SK-N-SH (cell line): ENCODE results near the gene SNRNP200. TPM values are rescaled to one million over a fixed set of nuclear protein-coding genes. Genes with fewer than 3 reads are reported as not detected.

ENCODE experiments used
- CTCF ChIA-PET: fragments of 300-600, 350-600 bp; formaldehyde crosslinking; extraction: SDS; loops from one replicate; lab custom pipeline; 2021; lab: Yijun Ruan, JAX
- POLR2A ChIA-PET: fragments of 350-600 bp; sonication (Branson Sonifier 250); formaldehyde crosslinking; extraction: SDS; loops from one replicate; lab custom pipeline; 2020; ENCODE audit warnings: antibody characterized with exemption, inconsistent platforms; lab: Yijun Ruan, JAX
- DNase-seq: peaks from one replicate; pipeline ENCODE4 v3.0.0; 2012
- H2AFZ ChIP-seq: fragments of 200-600 bp; sonication (generic); 2 replicates; pipeline ENCODE4 v1.8.1; 2016; ENCODE audit warnings: antibody characterized with exemption, mild to moderate bottlenecking, low read depth
- H3F3A ChIP-seq: fragments of 200-600 bp; sonication (generic); replicated peaks from 2 replicates; pipeline ENCODE3; 2016; ENCODE audit warnings: antibody characterized with exemption, mild to moderate bottlenecking; ENCODE audit not compliant: insufficient read depth
- H3K27ac ChIP-seq, 2 experiments: fragments of 200-500 bp in 1 of 2; fragments of 200-600 bp in 1 of 2; sonication (Bioruptor generic) in 1 of 2; sonication (generic), shearing (Covaris generic) in 1 of 2; 2 replicates each; pipeline versions ENCODE4 v1.5.1 to v1.6.1; 2014 to 2016; ENCODE audit warnings: low read depth in 2 of 2, inconsistent platforms in 1 of 2, low read length in 1 of 2, mild to moderate bottlenecking in 1 of 2, mixed read lengths in 1 of 2
- H3K27me3 ChIP-seq: fragments of 200-600 bp; sonication (generic), shearing (Covaris generic); 2 replicates; pipeline ENCODE4 v1.6.1; 2016; ENCODE audit warnings: mixed run types; ENCODE audit not compliant: insufficient read depth
- H3K36me3 ChIP-seq, 2 experiments: fragments of 200-500 bp in 1 of 2; fragments of 200-600 bp in 1 of 2; sonication (Bioruptor generic) in 1 of 2; sonication (generic) in 1 of 2; replicated peaks in 1 of 2; 2 replicates each; pipeline versions ENCODE3 to v1.5.1; 2014 to 2016; ENCODE audit warnings: low read length in 1 of 2, mild to moderate bottlenecking in 1 of 2; ENCODE audit not compliant: insufficient read depth in 2 of 2, control insufficient read depth in 1 of 2
- H3K4me1 ChIP-seq, 2 experiments: fragments of 200-500 bp in 1 of 2; fragments of 200-600 bp in 1 of 2; sonication (Bioruptor generic) in 1 of 2; sonication (generic), shearing (Covaris generic) in 1 of 2; 2 replicates each; pipeline versions ENCODE4 v1.5.1 to v1.6.1; 2014 to 2016; ENCODE audit warnings: low read depth in 1 of 2, low read length in 1 of 2, mixed run types in 1 of 2; ENCODE audit not compliant: insufficient read depth in 2 of 2, control insufficient read depth in 1 of 2
- H3K4me2 ChIP-seq: fragments of 200-600 bp; sonication (generic), shearing (Covaris generic); 2 replicates; pipeline ENCODE4 v1.6.1; 2017; ENCODE audit warnings: mixed run types
- H3K4me3 ChIP-seq, 2 experiments: fragments of 200-500 bp in 1 of 2; fragments of 200-600 bp in 1 of 2; sonication (Bioruptor generic) in 1 of 2; sonication (generic), shearing (Covaris generic) in 1 of 2; 2 replicates each; pipeline versions ENCODE4 v1.5.1 to v1.8.1; 2014 to 2016; ENCODE audit warnings: low read depth in 2 of 2, inconsistent platforms in 1 of 2, low read length in 1 of 2, mild to moderate bottlenecking in 1 of 2, mixed read lengths in 1 of 2, moderate library complexity in 1 of 2
- H3K79me2 ChIP-seq: fragments of 200-600 bp; sonication (generic); 2 replicates; pipeline ENCODE4 v1.8.1; 2017; ENCODE audit warnings: mild to moderate bottlenecking; ENCODE audit not compliant: insufficient read depth
- H3K9ac ChIP-seq: fragments of 200-600 bp; sonication (generic); 2 replicates; pipeline ENCODE4 v1.6.1; 2017; ENCODE audit warnings: mixed run types
- H3K9me2 ChIP-seq: fragments of 200-600 bp; sonication (generic); 2 replicates; pipeline ENCODE4 v1.6.1; 2017; ENCODE audit warnings: mixed run types
- H3K9me3 ChIP-seq: fragments of 200-600 bp; sonication (generic); 2 replicates; pipeline ENCODE4 v1.6.1; 2017; ENCODE audit warnings: mixed run types, mild to moderate bottlenecking, moderate library complexity
- H4K20me1 ChIP-seq: fragments of 200-600 bp; sonication (generic); 2 replicates; pipeline ENCODE4 v1.6.1; 2017; ENCODE audit warnings: mild to moderate bottlenecking, mixed run types; ENCODE audit not compliant: insufficient read depth
- CHD2 ChIP-seq: fragments of 150-350 bp; IDR thresholded peaks from 2 replicates; pipeline ENCODE4 v1.6.1; 2018; ENCODE audit warnings: low read length; ENCODE audit not compliant: partially characterized antibody
- ELF1 ChIP-seq: IDR thresholded peaks from 2 replicates; pipeline ENCODE4 v1.4.0; 2012
- EP300 ChIP-seq, 2 experiments: IDR thresholded peaks; 2 replicates each; pipeline versions ENCODE4 v1.4.0 to v1.6.1; 2012; ENCODE audit warnings: borderline replicate concordance in 1 of 2, low read depth in 1 of 2, low read length in 1 of 2
- EZH2phosphoT487 ChIP-seq: fragments of 200-600 bp; sonication (generic); IDR thresholded peaks from 2 replicates; pipeline ENCODE4 v1.6.1; 2017; ENCODE audit warnings: low read depth, mixed run types, mild to moderate bottlenecking, antibody characterized with exemption, moderate library complexity, borderline replicate concordance
- FOSL2 ChIP-seq: IDR thresholded peaks from 2 replicates; pipeline ENCODE4 v1.4.0; 2012; ENCODE audit warnings: low read depth, mild to moderate bottlenecking, moderate library complexity, borderline replicate concordance
- FOXM1 ChIP-seq: IDR thresholded peaks from 2 replicates; pipeline ENCODE4 v1.4.0; 2012; ENCODE audit warnings: low read depth, mild to moderate bottlenecking
- GABPA ChIP-seq: IDR thresholded peaks from 2 replicates; pipeline ENCODE4 v1.4.0; 2012; ENCODE audit warnings: low read depth, mild to moderate bottlenecking
- GATA2 ChIP-seq: sonication (generic); formaldehyde crosslinking; IDR thresholded peaks from 2 replicates; pipeline ENCODE4 v1.5.0; 2020; ENCODE audit warnings: mild to moderate bottlenecking, missing genetic modification reagents
- JUND ChIP-seq: IDR thresholded peaks from 2 replicates; pipeline ENCODE4 v1.4.0; 2012
- MEF2A ChIP-seq: IDR thresholded peaks from 2 replicates; pipeline ENCODE4 v1.4.0; 2012; ENCODE audit warnings: low read depth, borderline replicate concordance
- NRF1 ChIP-seq: IDR thresholded peaks from 2 replicates; pipeline ENCODE4 v1.6.1; 2012; ENCODE audit warnings: low read depth, mild to moderate bottlenecking, low read length
- POLR2AphosphoS5 ChIP-seq: IDR thresholded peaks from 2 replicates; pipeline ENCODE4 v1.6.1; 2012; ENCODE audit warnings: low read depth, low read length
- RAD21 ChIP-seq: IDR thresholded peaks from 2 replicates; pipeline ENCODE4 v1.6.1; 2012; ENCODE audit warnings: mild to moderate bottlenecking, low read length
- RCOR1 ChIP-seq: fragments of 150-350 bp; IDR thresholded peaks from 2 replicates; pipeline ENCODE4 v1.6.1; 2017; ENCODE audit warnings: antibody characterized with exemption, low read length
- REST ChIP-seq: IDR thresholded peaks from 2 replicates; pipeline ENCODE4 v1.6.1; 2012; ENCODE audit warnings: mild to moderate bottlenecking, low read depth, low read length, moderate library complexity
- RFX5 ChIP-seq: IDR thresholded peaks from 2 replicates; pipeline ENCODE4 v1.6.1; 2012; ENCODE audit warnings: mild to moderate bottlenecking, improper control_type of control experiment, low read length
- SIN3A ChIP-seq: IDR thresholded peaks from 2 replicates; pipeline ENCODE4 v1.6.1; 2012; ENCODE audit warnings: low read depth, mild to moderate bottlenecking, low read length, moderate library complexity, borderline replicate concordance
- SMC3 ChIP-seq: IDR thresholded peaks from 2 replicates; pipeline ENCODE4 v1.6.1; 2012; ENCODE audit warnings: low read depth, low read length, improper control_type of control experiment
- TCF12 ChIP-seq: IDR thresholded peaks from 2 replicates; pipeline ENCODE4 v1.4.0; 2012
- TEAD4 ChIP-seq: IDR thresholded peaks from 2 replicates; pipeline ENCODE4 v1.4.0; 2012; ENCODE audit warnings: mild to moderate bottlenecking, borderline replicate concordance; ENCODE audit not compliant: insufficient read depth
- USF1 ChIP-seq: IDR thresholded peaks from 2 replicates; pipeline ENCODE4 v1.4.0; 2012; ENCODE audit warnings: low read depth, borderline replicate concordance
- YY1 ChIP-seq: IDR thresholded peaks from 2 replicates; pipeline ENCODE4 v1.4.0; 2012; ENCODE audit warnings: low read depth, mild to moderate bottlenecking
- WGBS: methylation state at CpG from one replicate; pipeline ENCODE4 v1.1.6; 2017; ENCODE audit warnings: low lambda C conversion rate; 5-methylcytosine and 5-hydroxymethylcytosine counted together
- polyA plus RNA-seq, 3 experiments: library from polyadenylated mRNA; depleted of rRNA; stranded (reverse); fragments of >200 nt; gene quantifications; 2 replicates each; pipeline ENCODE4 v1.2.3, GENCODE V29; 2012
- TF ChIP-seq, protein P1 (sequence below): fragments of 150-350 bp; IDR thresholded peaks from 2 replicates; pipeline ENCODE4 v1.6.1; 2017; ENCODE audit warnings: antibody characterized with exemption, low read length, low read depth, borderline replicate concordance
- TF ChIP-seq, protein P2 (sequence below): IDR thresholded peaks from 2 replicates; pipeline ENCODE4 v1.4.0; 2012; ENCODE audit warnings: low read depth

SNRNP200 gene
- polyA plus RNA-seq, 1 of the 3 experiments (the other 2 are of a cell fraction): 165 TPM

GRCh38 chr2:96250188-96250587 is 55.2 kb downstream of the SNRNP200 start:
- no peak overlapping the region for H3K4me3 ChIP-seq
- POLR2A ChIA-PET: no interaction called here
- no peaks in the 10 kb centered on the region for H4K20me1 ChIP-seq
- peaks cover 27% of the 10 kb centered on the region for H3F3A ChIP-seq
- H3K27me3 ChIP-seq: no peaks in the 10 kb centered on the region
- DNase-seq: no peak
- H3K9me3 ChIP-seq: no peaks in the 10 kb centered on the region
- H3K9ac ChIP-seq: no peak overlapping the region
- TF ChIP-seq FOXM1 (no peak), EP300 (IDR thresholded peaks at IDR 0.05; ENCODE audit: borderline replicate concordance in 1 of 2, low read depth in 1 of 2, low read length in 1 of 2) (no peak)
- CTCF ChIA-PET: interaction anchor here (1.4 to 1.8 kb wide), 3 partner anchors 11 to 17 kb away, joined by 4 to 7 read pairs (median 4); no protein-coding TSS in a partner anchor
- H3K4me2 ChIP-seq: peak overlapping the region; percentile 16; the same call in 1 of the 2 replicates
- no peaks in the 10 kb centered on the region for H3K9me2 ChIP-seq
- H3K36me3 ChIP-seq: peaks cover 18 to 30% of the 10 kb centered on the region in 2 experiments
- peaks cover 21 to 22% of the 10 kb centered on the region in 2 experiments; a peak in 3 of 4 replicates for H3K4me1 ChIP-seq
- H2AFZ ChIP-seq: no peak overlapping the region
- H3K79me2 ChIP-seq: peaks cover 21% of the 10 kb centered on the region
- WGBS: 95% methylated on average over 6 of the region's 6 CpGs
- peak overlapping the region; percentile 61 to 80; a peak in 3 of 4 replicates for H3K27ac ChIP-seq

GRCh38 chr2:96249654-96250053 is 55.7 kb downstream of the SNRNP200 start:
- Histone ChIP-seq H3K4me2 (peak overlapping the region; percentile 16; the same call in 1 of the 2 replicates), H3K4me3 (no peak overlapping the region), H3K27me3 (no peaks in the 10 kb centered on the region), H3K9ac (no peak overlapping the region), H3K9me3 (no peaks in the 10 kb centered on the region), H3K27ac (peak overlapping the region; percentile 71 to 80; a peak in 3 of 4 replicates), H3K79me2 (peaks cover 16% of the 10 kb centered on the region; the same call in 1 of the 2 replicates), H3F3A (peaks cover 27% of the 10 kb centered on the region), H3K4me1 (peaks cover 21 to 22% of the 10 kb centered on the region in 2 experiments; a peak in 3 of 4 replicates), H3K9me2 (no peaks in the 10 kb centered on the region), H2AFZ (no peak overlapping the region), H3K36me3 (peaks cover 16 to 24% of the 10 kb centered on the region in 2 experiments), H4K20me1 (no peaks in the 10 kb centered on the region)
- ChIA-PET POLR2A (interaction anchor here (1.1 kb wide), 1 partner anchor 147 kb away, joined by 4 read pairs; no protein-coding TSS in a partner anchor), CTCF (interaction anchor here (1.4 to 1.8 kb wide), 2 partner anchors 11 to 16 kb away, joined by 4 to 7 read pairs; no protein-coding TSS in a partner anchor)
- WGBS: 52% methylated on average over 7 of the region's 9 CpGs
- DNase-seq: peak; percentile 65
- TF ChIP-seq GATA2 (CRISPR knock-in tag) (no peak), RCOR1 (0 out of 2 replicates have a peak, but pooled peaks have one; percentile 36), FOSL2 (no peak), SIN3A (no peak), CHD2 (no peak), POLR2AphosphoS5 (peak; percentile 81), NRF1 (no peak), ELF1 (no peak), REST (no peak), SMC3 (no peak), RAD21 (no peak), GABPA (no peak; the same call in 1 of the 2 replicates), MEF2A (no peak), TCF12 (peak; percentile 94), EZH2phosphoT487 (no peak), TEAD4 (no peak), RFX5 (no peak), YY1 (no peak), JUND (no peak), FOXM1 (no peak), EP300 (IDR thresholded peaks at IDR 0.05; ENCODE audit: borderline replicate concordance in 1 of 2, low read depth in 1 of 2, low read length in 1 of 2) (no peak), USF1 (no peak)
- TF ChIP-seq, protein P1, sequence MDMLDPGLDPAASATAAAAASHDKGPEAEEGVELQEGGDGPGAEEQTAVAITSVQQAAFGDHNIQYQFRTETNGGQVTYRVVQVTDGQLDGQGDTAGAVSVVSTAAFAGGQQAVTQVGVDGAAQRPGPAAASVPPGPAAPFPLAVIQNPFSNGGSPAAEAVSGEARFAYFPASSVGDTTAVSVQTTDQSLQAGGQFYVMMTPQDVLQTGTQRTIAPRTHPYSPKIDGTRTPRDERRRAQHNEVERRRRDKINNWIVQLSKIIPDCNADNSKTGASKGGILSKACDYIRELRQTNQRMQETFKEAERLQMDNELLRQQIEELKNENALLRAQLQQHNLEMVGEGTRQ: no peak
- TF ChIP-seq, protein P2, sequence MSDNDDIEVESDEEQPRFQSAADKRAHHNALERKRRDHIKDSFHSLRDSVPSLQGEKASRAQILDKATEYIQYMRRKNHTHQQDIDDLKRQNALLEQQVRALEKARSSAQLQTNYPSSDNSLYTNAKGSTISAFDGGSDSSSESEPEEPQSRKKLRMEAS: no peak
